H1 (cell line): ENCODE measurements around the gene DYNLT1. TPM values are rescaled to one million over a fixed set of nuclear protein-coding genes. Genes with fewer than 3 reads are reported as not detected.

Source experiments
- CTCF ChIA-PET: fragments of 300-600 bp; sonication (Branson Sonifier 250); formaldehyde crosslinking; loops from one replicate; lab custom pipeline; 2021; ENCODE audit not compliant: partially characterized antibody; lab: Charles Lee
- POLR2A ChIA-PET: fragments of 300-600 bp; sonication (Branson Sonifier 250); formaldehyde crosslinking; loops from one replicate; lab custom pipeline; 2021; ENCODE audit warnings: inconsistent platforms; ENCODE audit not compliant: partially characterized antibody; lab: Charles Lee
- DNase-seq, 2 experiments: peaks; one replicate each; pipeline versions ENCODE4 v3.0.0 to v3.0.0-alpha.2; 2010 to 2022; ENCODE audit warnings: low spot score in 2 of 2, low read depth in 1 of 2, mixed read lengths in 1 of 2
- FAIRE-seq: peaks from 2 replicates; lab custom pipeline; 2011; peaks lifted over from hg19 to GRCh38; lab: Jason Lieb, UNC
- H2AFZ ChIP-seq: 2 replicates; pipeline ENCODE4 v1.8.1; 2012; ENCODE audit warnings: low read length, inconsistent platforms
- H2AK5ac ChIP-seq: 2 replicates; pipeline ENCODE4 v1.6.1; 2013; ENCODE audit warnings: low read depth, low read length
- H2BK120ac ChIP-seq: replicated peaks from 2 replicates; pipeline ENCODE3; 2013; ENCODE audit warnings: low read depth, low read length, inconsistent platforms
- H2BK12ac ChIP-seq: 2 replicates; pipeline ENCODE4 v1.6.1; 2013; ENCODE audit warnings: low read depth, low read length
- H2BK15ac ChIP-seq: 2 replicates; pipeline ENCODE4 v1.6.1; 2013; ENCODE audit warnings: low read length
- H2BK20ac ChIP-seq: 2 replicates; pipeline ENCODE4 v1.6.1; 2013; ENCODE audit warnings: low read length
- H2BK5ac ChIP-seq: 2 replicates; pipeline ENCODE4 v1.6.1; 2013; ENCODE audit warnings: low read depth, low read length
- H3K14ac ChIP-seq: 2 replicates; pipeline ENCODE4 v1.6.1; 2013; ENCODE audit warnings: inconsistent platforms; ENCODE audit not compliant: insufficient read length
- H3K18ac ChIP-seq: 2 replicates; pipeline ENCODE4 v1.6.1; 2013; ENCODE audit warnings: low read length; ENCODE audit errors: extremely low read depth
- H3K23ac ChIP-seq: 2 replicates; pipeline ENCODE4 v1.6.1; 2013; ENCODE audit warnings: inconsistent platforms; ENCODE audit not compliant: insufficient read length
- H3K23me2 ChIP-seq: 2 replicates; pipeline ENCODE4 v1.6.1; 2013; ENCODE audit warnings: low read depth, low read length
- H3K27ac ChIP-seq: 2 replicates; pipeline ENCODE4 v1.6.1; 2011; ENCODE audit warnings: low read depth, low read length, inconsistent platforms
- H3K27me3 ChIP-seq, 4 experiments: replicated peaks in 1 of 4; 1 replicate in 1 of 4; 2 replicates in 3 of 4; pipeline versions ENCODE4 v1.6.1 to v1.8.1; 2011 to 2013; ENCODE audit warnings: low read length in 3 of 4, mild to moderate bottlenecking in 3 of 4, inconsistent platforms in 2 of 4, mixed read lengths in 2 of 4, moderate library complexity in 1 of 4; ENCODE audit not compliant: control insufficient read depth in 3 of 4, insufficient read depth in 3 of 4; ENCODE audit errors: extremely low read depth in 1 of 4
- H3K36me3 ChIP-seq, 4 experiments: 2 replicates each; pipeline versions ENCODE4 v1.6.1 to v1.8.1; 2011 to 2013; ENCODE audit warnings: mild to moderate bottlenecking in 4 of 4, low read length in 3 of 4, moderate library complexity in 2 of 4, control low read depth in 1 of 4, inconsistent platforms in 1 of 4; ENCODE audit not compliant: insufficient read depth in 4 of 4, control insufficient read depth in 2 of 4
- H3K4ac ChIP-seq: replicated peaks from 2 replicates; pipeline ENCODE3; 2013; ENCODE audit warnings: low read length, low read depth, mixed read lengths, inconsistent platforms; ENCODE audit not compliant: insufficient read length
- H3K4me1 ChIP-seq, 4 experiments: replicated peaks in 1 of 4; 1 replicate in 1 of 4; 2 replicates in 3 of 4; pipeline versions ENCODE4 v1.6.1 to v1.8.1; 2011 to 2013; ENCODE audit warnings: low read length in 3 of 4, inconsistent platforms in 2 of 4, mixed read lengths in 1 of 4; ENCODE audit not compliant: insufficient read depth in 4 of 4, control insufficient read depth in 3 of 4
- H3K4me2 ChIP-seq, 2 experiments: 2 replicates each; pipeline versions ENCODE4 v1.6.1 to v1.8.1; 2011 to 2013; ENCODE audit warnings: low read depth in 2 of 2, low read length in 2 of 2, control low read depth in 1 of 2, inconsistent platforms in 1 of 2, mild to moderate bottlenecking in 1 of 2; ENCODE audit not compliant: insufficient read depth in 1 of 2
- H3K4me3 ChIP-seq, 4 experiments: fragments of 200-600, 300-600 bp in 1 of 4; sonication (generic), shearing (Covaris generic), sonication (Bioruptor Twin) in 1 of 4; 2 replicates each; pipeline versions ENCODE4 v1.5.1 to v1.8.1; 2011 to 2016; ENCODE audit warnings: low read length in 4 of 4, low read depth in 3 of 4, control low read depth in 2 of 4, inconsistent platforms in 2 of 4, mild to moderate bottlenecking in 2 of 4, mixed read lengths in 1 of 4, moderate library complexity in 1 of 4; ENCODE audit not compliant: insufficient read depth in 2 of 4; ENCODE audit errors: extremely low read depth in 1 of 4
- H3K56ac ChIP-seq: replicated peaks from 2 replicates; pipeline ENCODE3; 2013; ENCODE audit warnings: low read depth, mild to moderate bottlenecking, mixed read lengths, low read length, inconsistent platforms; ENCODE audit not compliant: insufficient read length
- H3K79me1 ChIP-seq: 2 replicates; pipeline ENCODE4 v1.6.1; 2013; ENCODE audit warnings: low read depth, low read length, control low read depth
- H3K79me2 ChIP-seq, 2 experiments: 2 replicates each; pipeline versions ENCODE4 v1.6.1 to v1.8.1; 2012 to 2013; ENCODE audit warnings: low read length in 2 of 2, mild to moderate bottlenecking in 2 of 2, inconsistent platforms in 1 of 2; ENCODE audit not compliant: insufficient read depth in 2 of 2, control insufficient read depth in 1 of 2
- H3K9ac ChIP-seq, 4 experiments: replicated peaks in 1 of 4; 1 replicate in 1 of 4; 2 replicates in 3 of 4; pipeline versions ENCODE4 v1.6.1 to v1.8.1; 2011 to 2013; ENCODE audit warnings: low read depth in 3 of 4, low read length in 3 of 4, control low read depth in 2 of 4, mild to moderate bottlenecking in 2 of 4, moderate library complexity in 2 of 4, inconsistent platforms in 1 of 4; ENCODE audit errors: extremely low read depth in 1 of 4
- H3K9me3 ChIP-seq, 2 experiments: 2 replicates each; pipeline versions ENCODE4 v1.6.1 to v1.8.1; 2012 to 2013; ENCODE audit warnings: mild to moderate bottlenecking in 2 of 2, moderate library complexity in 2 of 2, control low read depth in 1 of 2, inconsistent platforms in 1 of 2, low read depth in 1 of 2, low read length in 1 of 2, mixed read lengths in 1 of 2; ENCODE audit not compliant: insufficient read depth in 2 of 2
- H4K20me1 ChIP-seq, 2 experiments: replicated peaks in 1 of 2; 2 replicates each; pipeline versions ENCODE3 to v1.8.1; 2011 to 2013; ENCODE audit warnings: inconsistent platforms in 2 of 2, low read length in 2 of 2, mild to moderate bottlenecking in 1 of 2; ENCODE audit not compliant: insufficient read depth in 2 of 2, control insufficient read depth in 1 of 2
- H4K5ac ChIP-seq: 2 replicates; pipeline ENCODE4 v1.6.1; 2013; ENCODE audit warnings: low read length, low read depth, mixed read lengths, inconsistent platforms; ENCODE audit not compliant: insufficient read length
- H4K8ac ChIP-seq: 2 replicates; pipeline ENCODE4 v1.8.0; 2013; ENCODE audit warnings: mild to moderate bottlenecking, moderate library complexity, low read length, inconsistent platforms; ENCODE audit not compliant: insufficient read depth; ENCODE audit errors: extremely low read depth
- H4K91ac ChIP-seq: replicated peaks from 2 replicates; pipeline ENCODE3; 2013; ENCODE audit warnings: low read length, mixed read lengths, inconsistent platforms; ENCODE audit not compliant: insufficient read length
- ASH2L ChIP-seq: fragments of 200-600, 300-600 bp; sonication (generic); IDR thresholded peaks from one replicate; pipeline ENCODE4 v1.7.1; 2017; ENCODE audit warnings: low read length
- CBX8 ChIP-seq: fragments of 300-800, 300-1000 bp; sonication (generic); IDR thresholded peaks from 2 replicates; pipeline ENCODE4 v1.7.1; 2016; ENCODE audit warnings: low read depth, low read length, borderline replicate concordance
- SIN3A ChIP-seq, 2 experiments: IDR thresholded peaks in 1 of 2; conservative IDR thresholded peaks in 1 of 2; 2 replicates each; pipeline ENCODE4 v1.6.1; 2011 to 2012; ENCODE audit warnings: low read length in 2 of 2, improper control_type of control experiment in 1 of 2, low read depth in 1 of 2, mild to moderate bottlenecking in 1 of 2
- SP4 ChIP-seq: IDR thresholded peaks from 2 replicates; pipeline ENCODE4 v1.6.1; 2012; ENCODE audit warnings: low read length, inconsistent platforms
- TAF1 ChIP-seq: IDR thresholded peaks from 2 replicates; pipeline ENCODE4 v1.6.1; 2011; ENCODE audit warnings: mild to moderate bottlenecking, low read depth, low read length
- TAF7 ChIP-seq: optimal IDR thresholded peaks from 2 replicates; pipeline ENCODE3; 2011; ENCODE audit warnings: low read depth, mild to moderate bottlenecking, inconsistent platforms, low read length, moderate library complexity, borderline replicate concordance
- TBP ChIP-seq: IDR thresholded peaks from 2 replicates; pipeline ENCODE4 v1.6.1; 2011; ENCODE audit warnings: low read depth, low read length, improper control_type of control experiment
- WGBS, 2 experiments: shearing (Covaris generic) in 1 of 2; methylation state at CpG; one replicate each; pipeline versions ENCODE4 v1.1.6 to v1.1.7; 2013 to 2015; ENCODE audit warnings: low lambda C conversion rate in 2 of 2, mixed read lengths in 2 of 2, inconsistent platforms in 1 of 2, low coverage in 1 of 2, missing lambda C conversion rate in 1 of 2; ENCODE audit not compliant: insufficient replicate concordance in 2 of 2, insufficient coverage in 1 of 2, insufficient read length in 1 of 2; ENCODE audit errors: extremely low coverage in 1 of 2, missing lambda C conversion rate in 1 of 2; 5-methylcytosine and 5-hydroxymethylcytosine counted together
- polyA plus RNA-seq, 7 experiments: library from polyadenylated mRNA; depleted of rRNA in 3 of 7; stranded (reverse) in 5 of 7; unstranded in 2 of 7; fragments of >200 nt in 5 of 7; fragments of 200-250 nt in 2 of 7; gene quantifications; 1 replicate in 5 of 7; 2 replicates in 1 of 7; 4 replicates in 1 of 7; pipeline versions ENCODE4 v1.2.1 to v1.2.3, GENCODE V29; 2011 to 2013; ENCODE audit warnings: missing spikeins in 2 of 7, mixed read lengths in 2 of 7
- total RNA-seq: library from RNA; stranded (reverse); fragmentation: NEBNext Ultra II Directional; extraction: Animal tissue kit (Norgen Biotek cat#: 25700); gene quantifications from 2 replicates; pipeline ENCODE4 v1.2.1, GENCODE V29; 2021

The DYNLT1 gene
- total and polyA plus RNA-seq, 2 of the 8 experiments (the other 6 are each of a cell fraction or from before 2014, with no cell fraction given) = 119 to 245 TPM

GRCh38 chr6:158620963-158621693, 23.4 kb downstream of the DYNLT1 start:
- no peak overlapping the region for H4K91ac ChIP-seq
- H2BK15ac ChIP-seq = no peak overlapping the region
- no peak overlapping the region for H4K8ac ChIP-seq
- ChIA-PET CTCF (interaction anchor here (0.9 to 1.5 kb wide), 5 partner anchors 10 to 415 kb away, joined by 3 to 6 read pairs (median 4); no protein-coding TSS in a partner anchor), POLR2A (interaction anchor here (1.0 to 1.9 kb wide), 2 partner anchors 10 to 23 kb away, joined by 3 to 6 read pairs; partner anchors contain the start of gene DYNLT1)
- no peak overlapping the region for H4K5ac ChIP-seq
- H3K14ac ChIP-seq = no peak overlapping the region
- peaks cover 2 to 3% of the 10 kb centered on the region in 2 experiments for H4K20me1 ChIP-seq
- no peak overlapping the region for H3K23ac ChIP-seq
- peaks cover 2 to 32% (median 8%) of the 10 kb centered on the region in 4 experiments; a peak in 6 of 8 replicates for H3K36me3 ChIP-seq
- DNase-seq = peak in 1 of 2 experiments; percentile 35
- no peak overlapping the region for H3K56ac ChIP-seq
- no peak for FAIRE-seq
- no peak overlapping the region for H2AK5ac ChIP-seq
- H2BK12ac ChIP-seq = no peak overlapping the region
- no peak overlapping the region for H2BK5ac ChIP-seq
- H3K4me3 ChIP-seq = no peak overlapping the region
- no peaks in the 10 kb centered on the region for H3K23me2 ChIP-seq
- H3K4me1 ChIP-seq = no peaks in the 10 kb centered on the region; a peak in 1 of 7 replicates
- no peaks in the 10 kb centered on the region; the same call in 1 of the 2 replicates for H3K79me1 ChIP-seq
- 91% methylated on average over 13 of the region's 13 CpGs; no CpG with 5 or more reads in 1 of the 2 experiments for whole genome bisulfite sequencing, 2 experiments
- no peak overlapping the region for H2AFZ ChIP-seq
- no peaks in the 10 kb centered on the region for H3K9me3 ChIP-seq
- no peak overlapping the region for H3K9ac ChIP-seq
- no peak overlapping the region for H2BK20ac ChIP-seq
- no peak overlapping the region for H3K4me2 ChIP-seq
- no peak overlapping the region for H3K27ac ChIP-seq
- no peaks in the 10 kb centered on the region for H3K27me3 ChIP-seq
- no peak overlapping the region for H2BK120ac ChIP-seq
- no peak overlapping the region for H3K18ac ChIP-seq
- H3K4ac ChIP-seq = no peak overlapping the region
- H3K79me2 ChIP-seq = no peaks in the 10 kb centered on the region
- no peak for TF ChIP-seq TAF1
- no peak for TF ChIP-seq CBX8
- TF ChIP-seq ASH2L = no peak
- TF ChIP-seq SIN3A (conservative IDR thresholded peaks at IDR 0.05 in 1 of 2, IDR thresholded peaks at IDR 0.05 in 1 of 2; ENCODE audit: low read depth in 1 of 2, low read length in 2 of 2) = no peak
- TF ChIP-seq TBP = no peak
- no peak for TF ChIP-seq TAF7
- no peak for TF ChIP-seq SP4
